Activated B cell treated with CpG ODN at 0.5 μM for 24 hours (primary cell): Measurements from ENCODE around the gene RFESD. TPM values are rescaled to one million over a fixed set of nuclear protein-coding genes. Genes with fewer than 3 reads are reported as not detected.

ENCODE experiments used
- ATAC-seq: fragments of 200-7000 bp; cut with Tn5 transposase; one replicate; pipeline ENCODE4 v1.10.0; 2021; ENCODE audit warnings: low read depth, mild to moderate bottlenecking, moderate library complexity
- CTCF ChIA-PET: fragments of 350-600 bp; sonication (Branson Sonifier 250); formaldehyde crosslinking; loops from one replicate; lab custom pipeline; 2021; ENCODE audit warnings: antibody characterized with exemption; lab: Charles Lee
- POLR2A ChIA-PET: fragments of 350-600 bp; sonication (Branson Sonifier 250); formaldehyde crosslinking; loops from one replicate; lab custom pipeline; 2021; ENCODE audit warnings: antibody characterized with exemption; lab: Charles Lee
- DNase-seq: peaks from one replicate; pipeline ENCODE4 v3.0.0; 2022
- H3K27ac Mint-ChIP-seq: one replicate; pipeline ENCODE4 v1.8.0; 2020; ENCODE audit warnings: mixed read lengths
- H3K27me3 Mint-ChIP-seq: one replicate; pipeline ENCODE4 v1.8.0; 2021; ENCODE audit warnings: mixed read lengths
- H3K36me3 Mint-ChIP-seq: one replicate; pipeline ENCODE4 v1.8.0; 2021; ENCODE audit warnings: low read depth, mixed read lengths
- H3K4me1 Mint-ChIP-seq: one replicate; pipeline ENCODE4 v1.8.0; 2021; ENCODE audit warnings: mixed read lengths
- H3K4me3 Mint-ChIP-seq: one replicate; pipeline ENCODE4 v1.8.0; 2020; ENCODE audit warnings: mild to moderate bottlenecking, mixed read lengths
- H3K9me3 Mint-ChIP-seq: one replicate; pipeline ENCODE4 v1.8.0; 2020; ENCODE audit warnings: mixed read lengths
- CTCF ChIP-seq: fragments of 200-600 bp; IDR thresholded peaks from one replicate; pipeline ENCODE4 v1.8.0; 2022; ENCODE audit warnings: antibody characterized with exemption, mild to moderate bottlenecking
- intact Hi-C: fragments of 100-400 bp; cut with micrococcal nuclease; formaldehyde crosslinking; loops from one replicate; pipeline ENCODE4 v1.15.1; 2024
- total RNA-seq: library from RNA; stranded (reverse); gene quantifications from 2 replicates; pipeline ENCODE4 v1.2.3, GENCODE V29; 2022

RFESD gene
- 1.8 and 2.4 TPM in 2 replicates for total RNA-seq

GRCh38 chr5:95646569-95647431 is at the start of gene RFESD:
Gene RFESD (plus strand): TSS chr5:95646777. CDS start chr5:95652272, 5,495 bp downstream.
- DNase-seq: peak; percentile 97
- Mint-ChIP-seq H3K9me3 (no peaks in the 10 kb centered on the region), H3K4me3 (peak within 1 kb of the TSS; percentile 86), H3K27me3 (no peaks in the 10 kb centered on the region), H3K4me1 (peaks cover 26% of the 10 kb centered on the region), H3K27ac (peak within 1 kb of the TSS; percentile 87), H3K36me3 (no peaks in the 10 kb centered on the region)
- TF ChIP-seq CTCF: no peak
- ChIA-PET CTCF (interaction anchor here (0.6 to 5.6 kb wide), 11 partner anchors 17 to 202 kb away, joined by 3 to 69 read pairs (median 4); partner anchors contain the start of genes ARSK, RHOBTB3 and SKIC3), POLR2A (interaction anchor here (0.8 to 2.5 kb wide), 19 partner anchors 13 to 1016 kb away, joined by 3 to 20 read pairs (median 7); partner anchors contain the start of genes ARSK, CAST, ELL2 and GLRX)
- intact Hi-C loops: loop anchor here (1.0 to 2.0 kb wide), 10 partner anchors 14 to 1537 kb away; partner anchors contain the start of genes ELL2, GPR150, RHOBTB3 and RIOK2
- peak; percentile 96 for ATAC-seq

- ChIA-PET CTCF (no interaction called here), POLR2A (no interaction called here)
- DNase-seq: no peak
These were observed 47.3 kb upstream of the RFESD start for GRCh38 chr5:95599252-95599651.

GRCh38 chr5:95600557-95600956 is 46.0 kb upstream of the RFESD start:
- ChIA-PET CTCF (no interaction called here), POLR2A (no interaction called here)
- DNase-seq: no peak
- no peaks in the 10 kb centered on the region for H3K27me3 Mint-ChIP-seq
- intact Hi-C loops: no loop called here
- no peak overlapping the region for H3K27ac Mint-ChIP-seq
- no peak overlapping the region for H3K4me3 Mint-ChIP-seq
- no peaks in the 10 kb centered on the region for H3K9me3 Mint-ChIP-seq
- TF ChIP-seq CTCF: no peak
- H3K36me3 Mint-ChIP-seq: peaks cover 13% of the 10 kb centered on the region
- H3K4me1 Mint-ChIP-seq: no peaks in the 10 kb centered on the region
- no peak for ATAC-seq

More at GRCh38 chr5:95599252-95599651, 47.3 kb upstream of the RFESD start:
- no peaks in the 10 kb centered on the region for H3K27me3 Mint-ChIP-seq
- no peak overlapping the region for H3K4me3 Mint-ChIP-seq
- no peak overlapping the region for H3K27ac Mint-ChIP-seq
- intact Hi-C loops: no loop called here
- no peaks in the 10 kb centered on the region for H3K9me3 Mint-ChIP-seq
- TF ChIP-seq CTCF: no peak
- no peak for ATAC-seq
- H3K4me1 Mint-ChIP-seq: no peaks in the 10 kb centered on the region
- H3K36me3 Mint-ChIP-seq: peaks cover 15% of the 10 kb centered on the region

GRCh38 chr5:95605786-95606185 is 40.8 kb upstream of the RFESD start:
- Mint-ChIP-seq H3K36me3 (peaks cover 11% of the 10 kb centered on the region), H3K27me3 (no peaks in the 10 kb centered on the region), H3K27ac (no peak overlapping the region), H3K9me3 (no peaks in the 10 kb centered on the region), H3K4me3 (no peak overlapping the region), H3K4me1 (no peaks in the 10 kb centered on the region)
- ATAC-seq: no peak
- ChIA-PET POLR2A (no interaction called here), CTCF (no interaction called here)
- intact Hi-C loops: no loop called here
- no peak for DNase-seq
- TF ChIP-seq CTCF: no peak

- TF ChIP-seq CTCF: no peak
- no peak for ATAC-seq
- H3K27ac Mint-ChIP-seq: no peak overlapping the region
- H3K27me3 Mint-ChIP-seq: no peaks in the 10 kb centered on the region
- CTCF ChIA-PET: no interaction called here
- no peaks in the 10 kb centered on the region for H3K4me1 Mint-ChIP-seq
- H3K36me3 Mint-ChIP-seq: peaks cover 7% of the 10 kb centered on the region
- no peak overlapping the region for H3K4me3 Mint-ChIP-seq
- POLR2A ChIA-PET: no interaction called here
- intact Hi-C loops: no loop called here
- DNase-seq: no peak
- H3K9me3 Mint-ChIP-seq: no peaks in the 10 kb centered on the region
These were observed 40.2 kb upstream of the RFESD start for GRCh38 chr5:95606419-95606818.
